Peyer's patch (tissue), 4 donors: ENCODE data around the gene GPATCH4.

Source experiments
- CTCF ChIP-seq, 6 experiments: fragments of 450-650 bp in 4 of 6; fragments of 200-600 bp in 2 of 6; sonication (generic) in 1 of 6; IDR thresholded peaks; one replicate each; pipeline ENCODE4 v1.5.1; 2017 to 2019; ENCODE audit warnings: antibody characterized with exemption in 6 of 6, mild to moderate bottlenecking in 3 of 6, moderate library complexity in 1 of 6
- POLR2A ChIP-seq, 2 donors: fragments of 450-650 bp; IDR thresholded peaks; one replicate each; pipeline ENCODE4 v1.5.1; 2017; ENCODE audit warnings: antibody characterized with exemption in 2 of 2, mild to moderate bottlenecking in 2 of 2, moderate library complexity in 2 of 2

DNA sequence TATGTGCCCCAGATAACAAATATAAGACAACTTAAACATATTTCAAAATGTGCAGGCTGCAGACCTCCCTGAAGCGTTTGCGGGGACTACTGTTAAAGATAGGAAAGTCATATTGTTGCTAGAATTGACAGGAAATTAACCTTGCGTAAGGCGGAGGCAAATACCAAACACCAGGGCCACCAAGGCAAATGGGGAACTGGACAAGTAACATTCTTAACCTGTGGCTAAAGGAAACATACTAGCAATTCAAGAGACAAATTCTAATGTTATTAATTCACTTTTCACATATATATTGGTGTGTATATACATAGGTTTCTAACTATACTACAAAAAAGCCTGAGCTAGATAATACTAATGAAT, 24.8 kb upstream of the GPATCH4 start:
- TF ChIP-seq CTCF (IDR thresholded peaks at IDR 0.05) (no peak), POLR2A (IDR thresholded peaks at IDR 0.05) (no peak)
